ENCODE results near the gene EMC7. TPM values are rescaled to one million over a fixed set of nuclear protein-coding genes. Genes with fewer than 3 reads are reported as not detected.

Gene EMC7
- total RNA-seq, 2 donors from 2014 or later = 57.1 to 62.6 TPM

DNA sequence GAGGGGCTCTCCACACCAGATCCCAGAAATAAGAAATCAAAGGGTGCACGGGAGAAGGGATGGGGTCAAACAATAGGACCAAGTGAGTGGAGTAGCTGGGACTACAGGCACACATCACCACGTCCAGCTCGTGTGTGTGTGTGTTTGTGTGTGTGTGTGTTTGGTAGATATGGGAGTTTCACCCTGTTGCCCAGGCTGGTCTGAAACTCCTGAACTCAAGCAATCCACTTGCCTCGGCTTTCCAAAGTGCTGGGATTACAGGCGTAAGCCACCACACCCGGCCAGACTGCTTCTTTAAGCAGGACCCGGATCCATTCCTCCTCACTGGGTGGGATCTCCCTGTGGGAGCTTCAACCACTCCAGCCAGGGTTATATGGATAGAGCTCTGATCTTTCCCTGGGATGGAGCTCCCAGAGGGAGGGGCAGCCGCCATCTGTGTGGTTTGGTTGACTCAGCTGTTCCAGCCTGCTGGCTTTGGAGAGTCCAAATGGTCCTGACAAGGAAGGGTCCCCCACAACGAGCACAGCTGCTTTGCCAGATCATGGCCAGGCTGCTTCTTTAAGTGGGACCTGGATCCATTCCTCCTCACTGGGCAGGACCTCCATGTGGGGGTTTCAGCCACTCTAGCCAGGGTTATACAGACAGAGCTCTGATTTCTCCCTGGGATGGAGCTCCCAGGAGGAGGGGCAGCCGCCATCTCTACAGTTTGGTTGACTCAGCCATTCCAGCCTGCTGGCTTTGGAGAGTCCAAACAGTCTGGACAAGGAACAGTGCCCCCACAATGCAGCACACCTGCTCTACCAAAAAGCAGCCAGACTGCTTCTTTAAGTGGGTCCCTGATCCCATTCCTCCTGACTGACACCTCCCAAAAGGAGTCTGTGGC lies 53.5 kb downstream of the EMC7 start:
- intact Hi-C loops (cut with DNase I) = no loop called here
- no peak for DNase-seq (ENCODE audit: low spot score)

DNA sequence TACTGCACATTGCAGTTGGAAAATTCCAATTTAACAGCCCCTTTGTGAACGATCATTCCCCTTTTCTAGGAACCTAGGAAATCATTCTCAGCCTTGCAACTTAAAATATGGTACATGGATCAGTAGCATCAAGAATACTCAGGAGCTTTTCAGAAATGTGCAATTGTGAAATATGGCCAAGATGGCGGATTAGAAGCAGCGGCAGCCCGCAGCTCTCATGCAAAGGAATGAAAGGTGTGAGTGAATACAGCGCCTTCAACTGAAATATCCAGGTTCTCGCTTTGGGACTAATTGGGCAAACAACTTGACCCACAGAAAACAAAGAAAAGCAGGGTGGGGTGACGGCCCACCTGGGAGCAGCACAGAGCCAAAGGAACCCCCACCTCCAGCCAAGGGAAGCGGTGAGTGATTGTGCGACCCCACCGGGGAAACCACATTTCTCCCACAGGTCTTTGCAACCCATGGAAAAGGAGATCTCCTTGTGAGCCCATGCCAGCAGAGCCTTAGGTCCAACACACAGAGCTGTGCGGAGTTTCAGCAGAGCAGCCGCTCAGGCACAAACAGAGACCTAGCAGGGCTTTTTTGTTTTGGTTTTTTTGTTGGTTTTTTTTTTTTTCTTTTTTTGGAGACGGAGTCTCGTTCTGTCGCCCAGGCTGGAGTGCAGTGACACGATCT lies 55.1 kb downstream of the EMC7 start:
- intact Hi-C loops (cut with DNase I) = no loop called here
- no peak for DNase-seq (ENCODE audit: low spot score)

DNA sequence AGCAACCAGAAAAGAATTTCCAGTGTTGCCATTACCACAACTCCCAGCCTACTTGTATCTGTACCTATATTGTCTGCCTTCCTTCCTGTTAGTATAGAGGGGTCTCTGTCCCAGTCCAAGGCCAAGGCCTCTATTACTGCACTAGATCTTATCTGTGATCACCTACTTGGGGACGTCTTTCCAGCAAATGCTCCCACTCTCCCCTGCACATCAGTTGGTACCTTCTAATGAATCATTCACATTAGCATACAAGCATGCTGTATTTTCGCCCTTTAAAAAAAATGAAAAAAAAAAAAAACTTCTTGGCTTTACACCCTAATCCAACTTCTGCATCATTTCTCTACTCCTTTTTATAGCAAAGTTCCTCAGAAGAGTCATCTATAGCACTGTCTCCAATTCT lies 57.8 kb downstream of the EMC7 start:
- DNase-seq (ENCODE audit: low spot score) = no peak
- intact Hi-C loops (cut with DNase I) = no loop called here

DNA sequence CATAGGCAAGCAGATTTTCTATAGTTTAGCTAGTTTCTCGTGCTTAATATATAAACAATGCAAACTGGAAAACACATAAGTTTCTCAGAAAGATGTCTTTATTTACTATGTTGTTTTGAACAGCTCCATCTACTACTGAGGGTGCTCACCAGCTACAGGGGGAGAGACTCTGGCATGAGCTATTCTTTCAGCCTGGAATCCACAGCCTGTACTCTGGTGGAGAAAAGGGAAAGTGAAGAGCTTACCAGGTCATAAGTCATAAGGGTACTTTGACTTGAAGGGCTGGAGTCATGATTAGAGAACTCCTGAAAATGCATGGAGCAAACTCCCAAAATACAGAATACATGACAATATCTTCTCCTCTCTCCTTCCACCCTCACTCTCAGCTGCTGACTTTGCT lies 58.3 kb downstream of the EMC7 start:
- no peak for DNase-seq (ENCODE audit: low spot score)
- intact Hi-C loops (cut with DNase I) = no loop called here

DNA sequence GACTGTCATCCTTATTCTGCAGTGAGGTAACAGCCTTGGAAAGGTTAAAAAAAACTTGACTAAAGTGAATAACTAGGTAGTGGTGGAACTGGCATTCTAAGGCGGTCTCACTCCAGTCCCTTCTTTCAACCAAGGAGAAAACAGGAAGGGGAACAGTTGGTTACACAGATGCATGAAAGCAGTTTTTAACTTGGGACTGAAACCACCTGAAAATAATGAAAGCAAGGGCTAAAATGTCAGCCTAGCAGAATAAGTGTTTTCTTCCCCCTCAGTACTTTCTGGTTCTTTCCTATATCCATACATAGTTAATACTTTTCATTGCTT lies 61.9 kb downstream of the EMC7 start:
- intact Hi-C loops (cut with DNase I) = no loop called here
- DNase-seq (ENCODE audit: low spot score) = no peak

DNA sequence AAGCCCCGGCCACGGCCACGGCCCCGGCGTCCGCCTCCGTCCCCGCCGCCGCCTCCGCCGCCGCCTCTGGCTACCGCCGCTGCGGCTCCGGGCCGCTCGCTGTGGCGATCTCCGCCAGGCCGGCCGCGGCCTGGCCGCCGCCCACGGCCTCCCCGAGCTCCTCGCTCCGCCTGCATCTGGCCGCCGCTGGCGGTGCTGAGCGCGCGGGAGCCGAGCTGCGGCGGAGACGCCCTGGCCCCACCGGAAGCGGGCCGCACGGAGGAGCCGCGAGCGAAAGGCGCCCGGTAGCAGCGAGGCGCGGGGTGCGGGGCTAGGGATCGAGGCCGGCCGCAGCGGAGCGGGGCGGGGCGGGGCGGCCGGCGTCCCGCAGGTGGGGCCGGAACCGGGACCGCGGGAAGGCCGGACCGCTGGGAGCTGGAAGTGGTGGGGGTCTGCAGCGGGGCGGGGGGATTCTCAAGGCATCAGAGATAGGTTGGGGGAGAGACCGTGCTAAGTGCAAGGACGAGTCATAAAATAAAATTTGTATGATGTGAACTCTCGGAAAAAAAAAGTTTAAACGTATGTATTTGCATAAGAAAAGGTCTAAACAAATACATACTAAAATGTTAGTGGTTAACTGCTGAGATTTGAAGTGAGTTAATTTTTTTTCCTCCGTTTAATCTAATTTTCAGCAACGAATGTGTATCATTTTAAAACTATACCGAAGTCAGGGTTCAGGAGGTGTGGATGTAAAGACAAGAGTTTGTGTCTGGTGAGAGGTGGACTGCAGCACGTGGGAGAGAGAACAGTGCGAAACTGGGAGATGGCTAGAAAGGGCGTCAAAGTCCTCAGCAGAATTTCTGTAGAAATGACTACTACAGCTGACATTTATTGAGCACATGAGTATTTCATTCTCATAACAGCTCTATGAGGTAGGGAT lies 62.5 kb downstream of the EMC7 start, which contains the start of gene AVEN:
Gene AVEN (minus strand): TSS at position 334 of the 919 bp plus-strand sequence. CDS start 158 bp downstream, at position 176.
- peak; percentile 85 for DNase-seq (ENCODE audit: low spot score)
- intact Hi-C loops (cut with DNase I) = no loop called here

DNA sequence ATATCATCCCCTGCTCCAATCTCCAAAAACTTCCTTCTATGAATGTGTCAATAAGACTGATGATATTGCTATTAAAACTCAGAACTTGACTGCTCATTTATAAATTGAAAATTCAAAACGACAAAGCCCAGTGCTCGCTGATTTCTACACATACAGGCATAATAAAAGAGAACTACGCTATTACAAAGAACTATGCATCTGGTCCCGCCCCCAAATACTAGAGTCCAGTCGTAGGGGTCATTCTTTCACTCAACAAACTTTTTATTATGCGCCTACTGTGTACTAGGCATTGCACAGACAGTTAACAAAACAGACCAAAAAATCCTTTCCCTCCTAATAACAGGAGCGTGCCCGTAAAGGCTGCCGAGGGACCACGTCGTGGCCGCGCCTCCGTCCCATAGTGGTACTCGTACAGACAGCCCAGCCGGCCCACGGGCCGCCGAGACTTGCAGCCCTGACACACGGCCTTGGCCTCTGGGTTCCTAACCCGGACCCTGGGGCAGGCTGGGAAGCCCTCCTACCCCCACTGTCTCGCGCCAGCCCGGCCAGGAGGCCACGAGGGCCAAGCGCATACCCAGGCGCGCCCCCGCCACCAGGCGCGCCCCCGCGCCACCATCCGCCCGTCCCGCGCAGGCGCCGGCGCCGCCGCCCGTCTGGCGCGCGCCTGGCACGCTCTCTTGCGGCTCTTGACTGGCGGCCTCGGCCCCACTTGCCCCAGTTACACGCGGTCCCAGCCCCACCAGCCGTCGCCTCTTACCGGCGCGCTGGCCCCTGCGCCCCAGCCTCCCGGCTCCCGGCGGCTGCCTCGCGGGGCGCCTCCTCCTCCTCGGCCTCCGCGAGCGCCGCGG lies 63.4 kb downstream of the EMC7 start:
- DNase-seq (ENCODE audit: low spot score) = peak; percentile 92
- intact Hi-C loops (cut with DNase I) = no loop called here

Other genes with a start within 250 kb of the EMC7 start
- gene CHRM5, start 133.4 kb downstream of the EMC7 start, total RNA-seq = under 1 TPM in 1 of 2 donors, not detected in 1; 0.09 TPM
- 10 to 100 TPM; 20.5 to 30.9 TPM for gene AVEN, start 62.7 kb downstream of the EMC7 start, total RNA-seq
- 1 to 10 TPM; 1.2 to 1.4 TPM for gene PGBD4, start 221 bp upstream of the EMC7 start, total RNA-seq
- gene KATNBL1, start 108.2 kb upstream of the EMC7 start, total RNA-seq = 10 to 100 TPM; 40.1 to 54.8 TPM
- gene EMC4, start 123.2 kb upstream of the EMC7 start, total RNA-seq = 10 to 100 TPM; 70.6 to 72.8 TPM
- gene SLC12A6, start 235.9 kb upstream of the EMC7 start, total RNA-seq = 10 to 100 TPM; 17.9 to 24.1 TPM
- gene NOP10, start 241.3 kb upstream of the EMC7 start, total RNA-seq = 100 to 1,000 TPM in 1 of 2 donors, 10 to 100 TPM in 1; 91.5 to 113 TPM
- not detected for gene NUTM1, start 241.5 kb upstream of the EMC7 start, total RNA-seq

Measured in posterior vena cava (tissue), 2 donors.